Trophoblast cell (in vitro differentiated cells and primary cell): ENCODE results near the gene TPSAB1.
"Not testable (repeated sequence)": the region's sequence is repeated elsewhere in the genome, so short reads cannot be mapped to it uniquely, and the experiment has no call there.

ENCODE experiments used
- DNase-seq, 2 donors: peaks; one replicate each; pipeline ENCODE4 v3.0.0-alpha.2; 2016
- H2AFZ ChIP-seq: 2 replicates; pipeline ENCODE4 v1.6.1; 2013; ENCODE audit warnings: low read length, moderate library complexity, mild to moderate bottlenecking; ENCODE audit not compliant: insufficient read depth, poor library complexity
- H2AK5ac ChIP-seq: 2 replicates; pipeline ENCODE4 v1.6.1; 2013; ENCODE audit warnings: mild to moderate bottlenecking, low read length
- H2BK120ac ChIP-seq: 2 replicates; pipeline ENCODE4 v1.6.1; 2013; ENCODE audit warnings: low read length, mild to moderate bottlenecking, moderate library complexity; ENCODE audit not compliant: insufficient read depth, poor library complexity
- H2BK12ac ChIP-seq: 2 replicates; pipeline ENCODE4 v1.6.1; 2013; ENCODE audit warnings: mild to moderate bottlenecking, low read length, moderate library complexity
- H2BK5ac ChIP-seq: 2 replicates; pipeline ENCODE4 v1.6.1; 2013; ENCODE audit warnings: low read length, low read depth, moderate library complexity, mild to moderate bottlenecking; ENCODE audit not compliant: poor library complexity
- H3K14ac ChIP-seq: 2 replicates; pipeline ENCODE4 v1.6.1; 2013; ENCODE audit warnings: mild to moderate bottlenecking, low read length
- H3K18ac ChIP-seq: 2 replicates; pipeline ENCODE4 v1.6.1; 2013; ENCODE audit warnings: mild to moderate bottlenecking, low read length
- H3K23ac ChIP-seq: 2 replicates; pipeline ENCODE4 v1.6.1; 2013; ENCODE audit warnings: low read length
- H3K27ac ChIP-seq: 2 replicates; pipeline ENCODE4 v1.5.1; 2013; ENCODE audit warnings: low read depth, mild to moderate bottlenecking, inconsistent platforms, low read length, moderate library complexity
- H3K27me3 ChIP-seq: 2 replicates; pipeline ENCODE4 v1.6.1; 2013; ENCODE audit warnings: inconsistent platforms, mild to moderate bottlenecking, low read length, moderate library complexity; ENCODE audit not compliant: insufficient read depth
- H3K36me3 ChIP-seq, 2 experiments: 1 replicate in 1 of 2; 2 replicates in 1 of 2; pipeline ENCODE4 v1.6.1; 2013; ENCODE audit warnings: low read length in 2 of 2, mild to moderate bottlenecking in 2 of 2, moderate library complexity in 1 of 2; ENCODE audit not compliant: insufficient read depth in 2 of 2, control insufficient read depth in 1 of 2
- H3K4ac ChIP-seq: 2 replicates; pipeline ENCODE4 v1.6.1; 2013; ENCODE audit warnings: low read depth, mild to moderate bottlenecking, low read length, moderate library complexity
- H3K4me1 ChIP-seq, 2 experiments: 1 replicate in 1 of 2; 2 replicates in 1 of 2; pipeline ENCODE4 v1.6.1; 2013; ENCODE audit warnings: low read length in 2 of 2, mild to moderate bottlenecking in 2 of 2, moderate library complexity in 1 of 2; ENCODE audit not compliant: insufficient read depth in 2 of 2, control insufficient read depth in 1 of 2
- H3K4me2 ChIP-seq: 2 replicates; pipeline ENCODE4 v1.6.1; 2013; ENCODE audit warnings: inconsistent platforms, mild to moderate bottlenecking, low read length, moderate library complexity
- H3K4me3 ChIP-seq: 2 replicates; pipeline ENCODE4 v1.5.1; 2013; ENCODE audit warnings: mild to moderate bottlenecking, low read depth, low read length, inconsistent platforms
- H3K79me1 ChIP-seq: one replicate; pipeline ENCODE4 v1.6.1; 2013; ENCODE audit warnings: low read length
- H3K79me2 ChIP-seq: 2 replicates; pipeline ENCODE4 v1.6.1; 2013; ENCODE audit warnings: low read length, mild to moderate bottlenecking; ENCODE audit not compliant: control insufficient read depth, insufficient read depth, poor library complexity
- H3K9ac ChIP-seq: 2 replicates; pipeline ENCODE4 v1.6.1; 2013; ENCODE audit warnings: mild to moderate bottlenecking, low read length
- H3K9me3 ChIP-seq: 2 replicates; pipeline ENCODE4 v1.6.1; 2013; ENCODE audit warnings: low read depth, mild to moderate bottlenecking, control low read depth, inconsistent platforms, low read length; ENCODE audit not compliant: insufficient read depth
- H4K12ac ChIP-seq: 2 replicates; pipeline ENCODE4 v1.6.1; 2013; ENCODE audit warnings: low read depth, mild to moderate bottlenecking, low read length, moderate library complexity
- H4K8ac ChIP-seq: 2 replicates; pipeline ENCODE4 v1.6.1; 2013; ENCODE audit warnings: low read depth, mild to moderate bottlenecking, low read length, moderate library complexity
- H4K91ac ChIP-seq: one replicate; pipeline ENCODE4 v1.6.1; 2013; ENCODE audit warnings: low read depth, mild to moderate bottlenecking, low read length, moderate library complexity
- WGBS: extraction: QIAGEN DNeasy Blood & Tissue Kit; methylation state at CpG from one replicate; pipeline ENCODE4 v1.1.7; 2013; ENCODE audit warnings: missing lambda C conversion rate; ENCODE audit not compliant: insufficient read length, insufficient coverage; ENCODE audit errors: extremely low coverage; 5-methylcytosine and 5-hydroxymethylcytosine counted together

The TPSAB1 gene

GRCh38 chr16:1271380-1271723, 30.8 kb downstream of the TPSAB1 start:
- Histone ChIP-seq H2BK120ac (no peak overlapping the region), H3K79me2 (no peaks in the 10 kb centered on the region), H4K12ac (no peak overlapping the region), H3K4me3 (peak overlapping the region; percentile 18), H3K4me1 (no peaks in the 10 kb centered on the region), H3K9me3 (peaks cover 3% of the 10 kb centered on the region), H3K18ac (no peak overlapping the region), H3K9ac (no peak overlapping the region), H3K27me3 (no peaks in the 10 kb centered on the region), H2BK5ac (no peak overlapping the region), H3K27ac (no peak overlapping the region), H3K14ac (no peak overlapping the region), H3K4ac (no peak overlapping the region), H3K4me2 (no peak overlapping the region), H3K36me3 (no peaks in the 10 kb centered on the region), H4K8ac (no peak overlapping the region), H2BK12ac (no peak overlapping the region), H2AK5ac (no peak overlapping the region), H3K23ac (no peak overlapping the region), H3K79me1 (no peaks in the 10 kb centered on the region), H4K91ac (no peak overlapping the region), H2AFZ (no peak overlapping the region)
- no CpG with 5 or more reads among the region's 12 CpGs for WGBS
- no peak for DNase-seq

DNA sequence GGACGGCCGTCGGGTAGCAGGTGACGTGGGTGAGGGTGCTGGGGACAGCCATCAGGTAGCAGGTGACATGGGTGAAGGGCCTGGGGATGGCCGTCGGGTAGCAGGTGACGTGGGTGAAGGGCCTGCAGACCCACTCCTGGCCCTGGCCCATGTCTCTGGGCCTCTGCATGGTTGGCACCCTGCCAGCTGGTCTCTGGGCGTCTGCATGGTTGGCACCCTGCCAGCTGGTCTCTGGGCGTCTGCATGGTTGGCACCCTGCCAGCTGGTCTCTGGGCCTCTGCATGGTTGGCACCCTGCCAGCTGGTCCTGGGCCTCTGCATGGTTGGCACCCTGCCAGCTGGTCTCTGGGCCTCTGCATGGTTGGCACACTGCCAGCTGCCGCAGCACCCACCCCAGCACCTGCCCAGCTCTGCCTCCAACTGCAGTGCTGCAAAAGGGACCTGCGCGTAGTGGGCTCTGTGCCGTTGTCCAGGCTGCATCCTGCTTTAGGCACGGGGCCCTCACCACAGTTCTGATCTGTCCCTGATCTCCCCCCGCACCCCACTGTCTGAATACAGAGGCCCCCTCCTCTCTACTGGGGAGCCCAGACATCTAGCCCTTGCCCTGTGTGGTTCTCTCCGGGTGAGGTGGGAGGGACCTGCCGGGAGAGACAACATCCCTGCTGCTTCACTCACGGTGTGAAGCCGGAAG, 31.4 kb downstream of the TPSAB1 start:
- not testable (repeated sequence) for H3K79me1 ChIP-seq, H3K79me2 ChIP-seq, H3K14ac ChIP-seq, H3K4me2 ChIP-seq, H4K91ac ChIP-seq, H3K9ac ChIP-seq, H3K4me1 ChIP-seq, H2BK5ac ChIP-seq, H4K12ac ChIP-seq, H3K23ac ChIP-seq, H4K8ac ChIP-seq, H3K18ac ChIP-seq, H3K27ac ChIP-seq, DNase-seq, H2BK12ac ChIP-seq, H2AK5ac ChIP-seq, H3K4ac ChIP-seq, H3K9me3 ChIP-seq, H2AFZ ChIP-seq, H3K27me3 ChIP-seq, H2BK120ac ChIP-seq, H3K36me3 ChIP-seq
- H3K4me3 ChIP-seq = peak overlapping the region; percentile 18
- WGBS = no CpG with 5 or more reads among the region's 19 CpGs

GRCh38 chr16:1272453-1273198, 32.1 kb downstream of the TPSAB1 start:
- no peak overlapping the region for H3K4me2 ChIP-seq
- no peaks in the 10 kb centered on the region for H3K36me3 ChIP-seq
- H4K12ac ChIP-seq = no peak overlapping the region
- no peak overlapping the region for H3K18ac ChIP-seq
- H3K27me3 ChIP-seq = no peaks in the 10 kb centered on the region
- no peak overlapping the region for H3K27ac ChIP-seq
- H2AFZ ChIP-seq = no peak overlapping the region
- no peaks in the 10 kb centered on the region for H3K79me1 ChIP-seq
- DNase-seq = no peak
- no peak overlapping the region for H3K9ac ChIP-seq
- no peak overlapping the region for H3K4ac ChIP-seq
- no peak overlapping the region for H2BK5ac ChIP-seq
- H4K91ac ChIP-seq = no peak overlapping the region
- no peaks in the 10 kb centered on the region for H3K4me1 ChIP-seq
- H3K23ac ChIP-seq = no peak overlapping the region
- H2BK120ac ChIP-seq = no peak overlapping the region
- H3K9me3 ChIP-seq = peaks cover 3% of the 10 kb centered on the region
- H3K14ac ChIP-seq = no peak overlapping the region
- WGBS = 100% methylated on average over 3 of the region's 9 CpGs
- no peak overlapping the region for H2AK5ac ChIP-seq
- H2BK12ac ChIP-seq = no peak overlapping the region
- H3K79me2 ChIP-seq = no peaks in the 10 kb centered on the region
- H3K4me3 ChIP-seq = no peak overlapping the region
- no peak overlapping the region for H4K8ac ChIP-seq

DNA sequence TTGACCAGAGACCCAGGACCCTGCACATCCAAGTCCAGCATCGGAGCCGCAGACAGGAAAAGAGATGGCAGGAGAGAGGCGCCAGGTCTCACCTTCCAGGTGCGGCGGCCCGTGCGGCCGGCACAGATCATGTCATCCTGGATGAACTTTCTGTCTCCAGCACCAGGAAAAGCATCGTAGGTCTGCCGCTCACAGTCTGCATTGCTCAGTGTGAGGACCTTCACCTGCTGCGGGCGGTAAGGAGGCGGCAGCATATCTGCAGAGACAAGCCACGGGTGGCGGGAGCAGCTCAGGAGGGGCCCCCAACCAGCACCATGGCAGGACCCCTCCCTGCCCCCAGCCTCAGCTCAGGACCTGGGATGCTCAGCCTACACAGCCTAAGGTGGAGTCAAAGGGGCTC, 33.3 kb downstream of the TPSAB1 start:
- H3K36me3 ChIP-seq = no peaks in the 10 kb centered on the region

More for the DNA sequence above, 33.3 kb downstream of the TPSAB1 start:
- Histone ChIP-seq H2BK12ac (no peak overlapping the region), H3K4me2 (no peak overlapping the region), H4K8ac (no peak overlapping the region), H4K91ac (no peak overlapping the region), H3K9me3 (peaks cover 3% of the 10 kb centered on the region), H2BK120ac (no peak overlapping the region), H3K27ac (no peak overlapping the region), H2AK5ac (no peak overlapping the region), H2BK5ac (no peak overlapping the region), H3K4me1 (no peaks in the 10 kb centered on the region), H3K4ac (no peak overlapping the region), H4K12ac (no peak overlapping the region), H2AFZ (no peak overlapping the region), H3K18ac (no peak overlapping the region), H3K79me1 (no peaks in the 10 kb centered on the region), H3K27me3 (no peaks in the 10 kb centered on the region), H3K9ac (no peak overlapping the region), H3K23ac (no peak overlapping the region), H3K79me2 (no peaks in the 10 kb centered on the region), H3K14ac (no peak overlapping the region), H3K4me3 (no peak overlapping the region)
- no peak for DNase-seq
- no CpG with 5 or more reads among the region's 15 CpGs for WGBS
